ENCODE measurements around the gene POLR2F. TPM values are rescaled to one million over a fixed set of nuclear protein-coding genes. Genes with fewer than 3 reads are reported as not detected.
"Not testable (repeated sequence)": the region's sequence is repeated elsewhere in the genome, so short reads cannot be mapped to it uniquely, and the experiment has no call there.

The POLR2F gene
- polyA plus RNA-seq, 3 donors: 63.5 to 87.3 (median 71.1) TPM

- DNase-seq: no peak
These were observed 9.7 kb upstream of the POLR2F start for GRCh38 chr22:37943825-37944198.

GRCh38 chr22:37944423-37944822 is 9.1 kb upstream of the POLR2F start:
- not testable (repeated sequence) for DNase-seq

DNA sequence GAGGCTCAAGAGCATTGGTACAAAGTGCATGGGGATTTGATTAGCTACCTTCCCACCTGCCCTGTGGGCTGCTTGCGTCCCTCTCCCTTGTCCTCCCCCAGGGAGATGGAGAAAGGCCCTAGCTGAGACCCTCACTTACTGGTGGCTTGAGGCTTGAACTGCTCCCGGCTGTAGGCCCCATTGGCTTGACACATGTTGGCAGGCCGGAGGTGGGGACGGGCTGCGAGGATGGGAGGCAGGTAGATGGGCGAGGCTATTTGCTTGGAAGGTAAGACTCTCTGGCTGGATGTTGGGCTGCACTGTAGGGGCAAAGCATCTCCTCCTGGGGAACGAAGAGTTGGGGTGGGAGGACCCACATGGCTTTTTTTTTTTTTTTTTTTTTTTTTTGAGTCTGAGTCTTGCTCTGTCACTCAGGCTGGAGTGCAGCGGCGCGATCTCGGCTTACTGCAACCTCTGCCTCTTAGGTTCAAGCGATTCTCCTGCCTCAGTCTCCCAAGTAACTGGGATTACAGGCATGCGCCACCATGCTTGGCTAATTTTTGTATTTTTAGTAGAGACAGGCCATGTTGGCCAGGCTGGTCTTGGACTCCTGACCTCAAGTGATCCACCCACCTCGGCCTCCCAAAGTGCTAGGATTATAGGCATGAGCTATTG is 6.2 kb upstream of the POLR2F start:
- DNase-seq: not testable (repeated sequence)

DNA sequence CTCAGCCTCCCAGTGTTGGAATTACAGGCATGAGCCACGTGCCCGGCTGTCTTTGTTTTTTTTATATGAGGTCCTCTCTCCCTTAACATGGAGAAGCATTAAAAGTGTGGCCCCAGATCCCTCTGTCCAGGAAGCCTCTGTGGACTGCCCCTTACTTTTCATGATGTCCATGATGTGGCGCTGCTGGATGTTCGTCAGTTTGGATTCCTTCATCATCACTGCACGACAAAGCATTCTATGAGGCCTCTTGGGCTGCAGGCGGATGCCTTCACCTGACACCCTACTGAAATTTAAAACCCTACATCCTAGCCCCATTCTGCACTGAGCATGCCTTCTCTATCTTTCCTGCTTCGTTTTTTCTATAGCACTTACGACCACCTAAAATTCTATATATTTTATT is 2.2 kb upstream of the POLR2F start:
- DNase-seq: peak; percentile 41

DNA sequence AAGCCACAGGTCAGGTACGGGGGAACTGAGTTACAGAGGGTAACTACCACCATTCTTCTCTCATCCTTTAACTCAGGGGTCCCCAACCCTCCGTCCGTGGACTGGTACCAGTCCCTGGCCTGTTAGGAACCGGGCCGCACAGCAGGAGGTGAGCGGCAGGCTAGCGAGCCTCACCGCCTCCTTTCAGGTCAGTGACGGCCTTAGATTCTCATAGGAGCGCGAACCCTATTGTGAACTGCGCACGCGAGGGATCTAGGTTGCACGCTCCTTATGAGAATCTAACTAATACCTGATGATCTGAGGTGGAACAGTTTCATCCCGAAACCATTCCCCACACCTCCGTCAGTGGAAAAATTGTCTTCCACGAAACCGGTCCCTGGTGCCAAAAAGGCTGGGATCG is 870 bp upstream of the POLR2F start:
- not testable (repeated sequence) for DNase-seq

GRCh38 chr22:37953062-37953436 is 450 bp upstream of the POLR2F start:
- no peak for DNase-seq

DNA sequence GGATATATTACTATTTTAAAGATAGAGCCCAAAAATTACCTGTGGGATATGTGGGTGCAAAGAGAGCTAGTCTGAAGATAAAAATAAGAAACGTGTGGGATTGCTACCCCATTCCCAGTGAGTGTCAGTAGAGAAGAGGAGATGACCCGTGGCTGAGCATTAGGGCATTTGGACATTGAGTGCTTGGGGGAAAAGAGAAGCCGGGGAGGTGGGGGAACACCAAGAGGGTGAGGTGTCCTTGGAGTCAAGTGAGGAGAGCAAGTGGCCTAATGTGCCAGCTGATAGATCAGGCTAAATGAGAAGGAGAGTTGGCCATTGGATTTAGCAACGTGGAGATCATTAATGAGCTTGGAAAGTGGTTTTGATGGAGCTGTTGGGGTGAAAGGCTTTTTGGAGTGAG is 1.2 kb downstream of the POLR2F start:
- DNase-seq: no peak

GRCh38 chr22:37955825-37956397 is 2.4 kb downstream of the POLR2F start:
- not testable (repeated sequence) for DNase-seq

DNA sequence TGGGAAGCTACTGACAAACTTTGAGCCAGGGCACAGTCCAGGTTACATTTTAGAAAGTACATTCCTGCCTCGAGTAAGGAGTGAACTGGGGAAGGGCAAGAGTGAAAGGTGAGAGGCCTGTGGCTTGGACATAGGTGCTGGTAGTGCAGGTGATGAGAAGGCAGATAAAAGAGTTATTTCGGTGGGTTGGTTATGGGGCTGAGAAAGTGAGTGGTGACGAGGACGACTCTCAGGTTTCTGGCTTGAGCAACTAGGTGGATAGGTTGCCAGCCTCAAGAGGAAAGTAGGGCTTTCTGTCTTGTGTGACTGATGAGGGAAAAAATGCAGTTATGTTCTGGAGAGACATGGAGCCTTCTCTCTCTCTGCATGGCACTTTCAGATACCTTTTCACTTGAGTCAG is 3.7 kb downstream of the POLR2F start:
- DNase-seq: no peak

DNA sequence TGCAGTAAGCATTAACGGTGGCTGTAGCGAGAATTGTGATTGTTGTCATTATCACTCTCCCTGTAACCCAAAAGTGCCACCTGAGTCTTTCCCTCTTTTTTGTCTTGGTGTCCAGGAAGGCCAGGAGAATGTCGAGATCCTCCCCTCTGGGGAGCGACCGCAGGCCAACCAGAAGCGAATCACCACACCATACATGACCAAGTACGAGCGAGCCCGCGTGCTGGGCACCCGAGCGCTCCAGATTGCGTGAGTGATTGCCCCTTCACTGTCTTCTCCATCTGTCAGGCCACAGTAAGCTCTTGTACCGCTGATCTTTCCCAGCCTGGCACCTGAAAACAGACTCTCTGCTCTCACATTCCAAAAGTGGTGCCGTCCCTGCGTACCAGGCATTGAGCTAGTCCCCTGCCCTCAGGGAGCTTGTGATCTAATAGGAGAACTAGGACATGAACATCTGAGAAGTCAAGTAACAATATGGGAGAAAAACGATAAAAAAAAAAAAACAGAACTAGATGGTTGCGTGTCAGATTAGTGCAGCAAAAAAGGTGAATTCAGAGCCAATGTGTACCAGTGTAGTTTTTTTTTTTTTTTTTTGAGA is 5.8 kb downstream of the POLR2F start:
- DNase-seq: no peak

DNA sequence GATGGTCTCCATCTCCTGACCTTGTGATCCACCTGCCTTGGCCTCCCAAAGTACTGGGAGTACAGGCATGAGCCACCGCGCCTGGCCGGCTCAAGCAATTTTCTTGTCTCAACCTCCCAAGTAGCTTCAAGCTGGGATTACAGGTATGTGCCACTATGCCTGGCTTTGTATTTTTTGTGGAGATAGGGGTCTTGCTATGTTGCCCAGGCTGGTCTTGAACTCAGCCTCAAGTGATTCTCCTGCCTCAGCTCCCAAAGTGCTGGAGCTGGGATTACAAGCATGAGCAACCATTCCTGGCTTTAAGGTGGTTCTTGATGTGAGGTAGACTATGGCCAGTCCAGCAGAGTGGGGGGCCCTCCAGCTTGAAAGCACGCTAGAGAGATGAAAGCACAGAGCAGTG is 7.6 kb downstream of the POLR2F start:
- no peak for DNase-seq

DNA sequence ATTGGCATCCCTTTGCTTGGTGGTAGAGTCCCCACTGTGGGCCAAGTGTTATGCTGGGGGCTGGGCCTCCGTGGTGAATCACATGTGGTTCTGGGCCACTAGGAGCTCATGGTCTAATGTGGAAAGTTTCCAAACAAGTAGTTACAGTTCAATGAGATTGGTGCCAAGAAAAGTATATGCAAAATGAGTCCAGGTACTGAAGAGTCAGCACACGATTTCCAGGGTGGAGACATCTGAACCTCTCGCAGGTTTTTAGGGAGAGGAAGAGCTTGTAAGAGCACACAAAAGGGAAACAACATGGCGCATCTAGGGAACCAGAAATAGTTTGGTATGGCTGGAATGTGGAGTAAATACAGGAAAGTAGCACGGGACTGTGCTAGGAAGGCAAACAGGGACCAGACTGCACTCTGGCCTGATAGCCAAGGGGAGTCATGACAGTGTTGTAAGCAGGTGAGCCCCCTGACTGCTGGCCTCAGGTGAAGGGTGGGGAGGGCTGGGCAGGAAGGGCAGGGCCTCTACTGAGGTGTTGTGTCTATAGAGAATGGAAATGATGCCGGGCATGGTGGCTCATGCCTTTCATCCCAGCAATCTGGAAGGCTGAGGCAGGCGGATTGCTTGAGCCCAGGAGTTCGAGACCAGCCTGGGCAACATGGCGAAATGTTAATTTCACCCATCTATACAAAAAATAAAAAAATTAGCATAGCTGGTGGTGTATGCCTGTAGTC is 12.6 kb downstream of the POLR2F start:
- DNase-seq: no peak

DNA sequence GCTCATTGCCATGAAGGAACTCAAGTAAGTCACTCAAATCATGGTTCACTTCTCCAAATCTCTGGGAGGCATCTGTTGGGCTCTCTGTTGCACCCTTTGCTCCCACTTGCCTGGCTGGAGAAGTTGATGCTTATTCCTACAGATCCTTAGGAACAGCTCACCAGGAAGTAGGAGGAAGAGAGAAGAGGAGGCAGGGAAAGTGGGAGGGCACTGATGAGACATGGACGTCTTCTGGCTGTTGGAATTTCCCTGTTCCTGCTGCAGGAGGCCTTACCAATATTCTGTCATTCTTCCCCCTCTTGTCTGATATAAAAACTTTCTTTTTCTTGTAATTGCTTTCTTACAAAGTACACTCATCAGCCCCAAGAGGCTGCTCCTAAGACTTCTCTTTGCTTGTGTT is 13.6 kb downstream of the POLR2F start:
- DNase-seq: no peak

DNA sequence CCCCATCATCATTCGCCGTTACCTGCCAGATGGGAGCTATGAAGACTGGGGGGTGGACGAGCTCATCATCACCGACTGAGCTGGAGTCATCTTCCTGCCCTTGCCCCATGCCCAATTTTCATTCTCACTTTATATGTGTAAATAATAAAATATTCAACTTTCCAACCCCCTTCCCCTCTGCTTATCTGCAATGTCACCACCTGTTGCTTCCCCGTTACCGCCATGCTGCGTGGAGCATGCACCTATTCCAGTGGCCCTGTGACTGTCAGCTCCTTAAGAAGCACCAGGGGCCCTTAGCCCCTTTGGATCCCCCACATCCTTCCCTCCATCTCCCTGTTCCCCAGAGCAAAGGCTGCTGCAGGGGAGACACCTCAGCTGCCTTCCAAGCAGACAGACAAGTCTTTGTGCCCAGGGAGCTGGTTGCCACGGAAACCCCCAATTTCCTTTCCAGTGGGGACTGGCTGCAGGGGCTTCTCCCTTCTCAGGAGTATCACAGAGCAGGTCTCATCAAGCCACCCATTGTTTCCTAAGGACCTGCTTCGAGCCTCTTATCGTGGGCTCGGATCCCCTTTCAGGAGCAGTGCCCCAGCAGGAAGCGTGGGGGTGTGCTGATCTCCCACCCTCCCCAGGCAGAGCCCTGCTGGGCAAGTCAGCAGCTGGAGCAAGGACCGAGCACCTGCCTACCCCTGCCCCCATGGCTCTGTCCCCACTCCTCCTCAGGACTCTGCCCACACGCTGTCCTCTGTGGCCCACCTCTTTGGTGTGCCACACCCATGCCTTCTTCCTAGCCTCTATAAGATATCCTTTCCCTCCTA is 14.3 kb downstream of the POLR2F start:
- DNase-seq: no peak

DNA sequence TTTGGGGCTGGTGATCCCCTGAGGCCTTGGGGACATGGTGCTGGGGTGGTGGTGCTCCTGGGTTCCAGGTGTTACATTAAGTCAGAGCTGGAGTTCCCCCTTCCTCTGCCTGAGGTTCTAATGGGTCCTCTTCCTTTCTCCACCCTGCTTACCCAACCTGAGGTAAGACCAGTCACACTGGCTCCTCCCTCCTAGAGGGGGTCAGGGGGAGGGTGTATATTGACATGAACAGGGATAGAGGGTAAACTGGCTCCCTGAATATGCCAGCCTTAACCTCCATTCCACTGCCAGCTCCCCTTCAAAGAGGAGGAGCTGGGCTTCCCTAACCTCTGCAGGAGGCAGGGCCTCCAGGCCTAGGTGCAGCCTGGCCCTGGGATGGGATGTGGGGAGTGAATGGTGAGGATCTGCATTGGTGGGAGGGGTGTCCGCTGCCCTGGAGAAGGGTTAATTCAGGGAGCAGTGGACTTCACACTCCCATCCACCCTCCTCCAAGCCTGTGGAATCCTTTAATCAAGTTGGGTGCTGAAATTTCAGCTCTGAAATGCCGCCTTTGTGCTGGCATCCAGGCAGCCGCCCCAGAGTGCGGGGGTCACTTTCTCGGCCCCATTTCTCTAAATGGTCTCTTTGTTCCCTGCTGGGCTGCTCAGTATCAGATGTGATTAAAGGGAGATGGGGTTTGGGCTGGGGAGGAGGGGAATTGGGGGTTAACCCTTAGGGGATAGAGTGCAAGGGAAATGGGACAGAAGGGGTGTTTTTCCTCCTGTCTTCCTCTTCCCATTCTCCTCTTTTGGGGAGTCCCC is 15.2 kb downstream of the POLR2F start:
- DNase-seq: no peak

GRCh38 chr22:37970864-37971263 is 17.4 kb downstream of the POLR2F start:
- DNase-seq: no peak

DNA sequence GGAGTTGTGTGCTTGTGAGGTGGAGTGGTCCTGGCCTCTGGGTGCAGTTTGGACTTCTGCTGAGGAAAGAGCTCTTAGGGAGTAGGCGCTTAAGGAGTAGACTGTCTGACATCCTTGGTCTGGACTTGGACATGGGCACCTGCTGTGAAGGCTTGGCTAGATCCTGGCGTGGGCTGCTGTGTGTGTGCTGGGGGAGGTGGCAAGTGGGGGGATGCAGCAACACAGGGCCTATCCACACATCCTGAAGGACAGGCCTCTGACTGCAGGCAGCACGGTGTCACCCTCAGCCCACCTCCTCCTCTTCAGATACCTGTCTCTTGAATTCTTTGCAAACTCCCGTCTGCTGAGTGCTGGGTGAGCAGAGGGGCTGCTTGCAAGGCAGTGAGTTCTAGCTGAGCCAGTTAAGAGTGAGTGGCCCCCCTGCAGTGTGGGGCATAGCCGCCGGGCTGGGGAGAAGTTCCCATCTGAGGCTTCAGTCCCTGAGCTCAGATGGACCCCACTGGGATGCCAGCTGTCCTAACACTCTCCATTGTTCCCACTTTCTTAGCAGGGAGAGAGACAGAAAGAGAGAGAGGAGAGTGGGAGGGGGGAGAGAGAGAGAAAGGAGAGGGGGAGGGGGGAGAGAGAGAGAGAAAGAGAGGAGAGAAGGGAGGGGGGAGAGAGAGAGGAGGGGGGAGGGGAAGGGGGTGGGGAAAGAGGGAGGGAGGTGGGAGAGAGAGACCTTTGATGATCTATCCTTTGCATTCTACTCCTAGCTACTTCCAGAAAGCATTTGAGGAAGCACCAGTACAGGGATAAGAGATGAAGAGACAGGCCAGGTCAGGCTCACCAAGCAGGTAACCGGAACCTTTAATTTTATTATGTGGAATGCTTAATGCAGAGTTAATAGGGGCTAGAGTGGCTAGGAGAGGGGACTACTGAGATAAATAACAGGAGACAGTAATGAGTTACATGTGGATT is 18.3 kb downstream of the POLR2F start:
- no peak for DNase-seq

- DNase-seq: no peak
These were observed 19.0 kb downstream of the POLR2F start for GRCh38 chr22:37972527-37972926.

DNA sequence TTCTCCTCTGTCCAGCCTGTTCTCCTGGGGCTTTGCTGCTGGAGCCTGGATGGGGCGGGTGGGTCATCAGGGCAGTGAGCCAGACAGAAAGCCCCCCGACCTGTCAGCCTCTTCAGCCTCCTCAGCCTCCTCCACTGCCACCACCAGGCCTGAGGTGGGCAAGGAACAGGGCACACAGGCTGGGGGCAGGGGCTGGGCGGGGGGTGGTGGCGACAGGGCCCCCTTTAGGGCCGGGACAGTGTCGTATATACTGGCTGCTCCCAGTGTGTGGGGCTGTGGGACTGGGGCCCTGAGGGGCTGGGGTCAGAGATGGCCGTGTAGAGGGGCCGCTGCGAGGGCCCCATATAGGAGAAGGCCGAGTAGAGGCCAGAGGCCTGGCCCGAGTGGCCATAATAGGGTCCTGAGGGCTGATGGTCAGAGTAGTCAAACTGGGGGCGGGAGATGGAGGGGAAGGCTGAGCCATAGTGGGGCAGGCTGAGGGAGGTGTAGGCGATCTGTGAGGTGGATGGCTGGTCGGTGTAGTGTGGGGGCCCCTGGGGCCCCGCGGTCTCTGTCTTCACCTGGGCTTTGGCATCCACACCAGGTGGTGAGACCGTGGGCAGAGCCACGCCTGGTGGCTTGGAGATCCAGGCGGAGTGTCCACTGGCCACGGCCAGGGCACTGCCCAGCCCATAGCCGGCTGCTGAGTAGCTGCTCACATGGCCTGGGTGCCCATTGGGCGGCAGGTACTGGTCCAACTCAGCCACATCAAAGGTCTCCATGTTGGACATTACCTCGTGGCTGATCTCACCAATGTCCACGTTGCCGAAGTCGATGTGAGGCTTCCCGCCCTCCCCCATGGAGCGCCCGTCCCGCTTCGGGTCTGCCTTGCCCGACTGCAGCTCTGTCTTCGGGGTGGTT is 20.0 kb downstream of the POLR2F start:
- DNase-seq: no peak

All from renal pelvis (tissue), 4 donors.